ES-I3 (cell line): ENCODE data around the gene HS3ST5.

ENCODE experiments used
- H3K36me3 ChIP-seq: 2 replicates; pipeline ENCODE4 v1.6.1; 2013; ENCODE audit warnings: mild to moderate bottlenecking, low read length, control low read depth, moderate library complexity; ENCODE audit not compliant: insufficient read depth
- H3K4me1 ChIP-seq: 2 replicates; pipeline ENCODE4 v1.6.1; 2013; ENCODE audit warnings: mild to moderate bottlenecking, control low read depth, low read length; ENCODE audit not compliant: insufficient read depth
- H3K9ac ChIP-seq: 2 replicates; pipeline ENCODE4 v1.6.1; 2013; ENCODE audit warnings: low read depth, mild to moderate bottlenecking, low read length, moderate library complexity
- H3K9me3 ChIP-seq: 2 replicates; pipeline ENCODE4 v1.6.1; 2013; ENCODE audit warnings: mild to moderate bottlenecking, low read length, moderate library complexity; ENCODE audit not compliant: control insufficient read depth, insufficient read depth

HS3ST5 gene

GRCh38 chr6:114075777-114076176 is 267.0 kb downstream of the HS3ST5 start:
- Histone ChIP-seq H3K36me3 (no peaks in the 10 kb centered on the region), H3K9ac (no peak overlapping the region), H3K4me1 (peaks cover 4% of the 10 kb centered on the region; the same call in 1 of the 2 replicates), H3K9me3 (no peaks in the 10 kb centered on the region)

- peaks cover 4% of the 10 kb centered on the region; the same call in 1 of the 2 replicates for H3K4me1 ChIP-seq
- no peaks in the 10 kb centered on the region for H3K9me3 ChIP-seq
- no peak overlapping the region for H3K9ac ChIP-seq
- no peaks in the 10 kb centered on the region for H3K36me3 ChIP-seq
These were observed 267.5 kb downstream of the HS3ST5 start for GRCh38 chr6:114075300-114075699.

- H3K36me3 ChIP-seq, result no peaks in the 10 kb centered on the region
- H3K4me1 ChIP-seq, result no peaks in the 10 kb centered on the region
- H3K9me3 ChIP-seq, result no peaks in the 10 kb centered on the region
- H3K9ac ChIP-seq, result no peak overlapping the region
These were observed 274.1 kb downstream of the HS3ST5 start for GRCh38 chr6:114068771-114069170.

- no peak overlapping the region for H3K9ac ChIP-seq
- H3K9me3 ChIP-seq, result no peaks in the 10 kb centered on the region
- H3K4me1 ChIP-seq, result no peaks in the 10 kb centered on the region
- H3K36me3 ChIP-seq, result no peaks in the 10 kb centered on the region
These were observed 274.7 kb downstream of the HS3ST5 start for GRCh38 chr6:114068116-114068515.

GRCh38 chr6:114064862-114065261 is 278.0 kb downstream of the HS3ST5 start:
- Histone ChIP-seq H3K9me3 (no peaks in the 10 kb centered on the region), H3K9ac (no peak overlapping the region), H3K4me1 (no peaks in the 10 kb centered on the region; the same call in 1 of the 2 replicates), H3K36me3 (no peaks in the 10 kb centered on the region)

GRCh38 chr6:114063956-114064355 is 278.9 kb downstream of the HS3ST5 start:
- no peak overlapping the region for H3K9ac ChIP-seq
- H3K36me3 ChIP-seq, result no peaks in the 10 kb centered on the region
- no peaks in the 10 kb centered on the region; the same call in 1 of the 2 replicates for H3K4me1 ChIP-seq
- H3K9me3 ChIP-seq, result no peaks in the 10 kb centered on the region

GRCh38 chr6:114062199-114062598 is 280.6 kb downstream of the HS3ST5 start:
- H3K9me3 ChIP-seq, result no peaks in the 10 kb centered on the region
- no peaks in the 10 kb centered on the region for H3K36me3 ChIP-seq
- H3K9ac ChIP-seq, result no peak overlapping the region
- no peaks in the 10 kb centered on the region; the same call in 1 of the 2 replicates for H3K4me1 ChIP-seq

GRCh38 chr6:114061741-114062140 is 281.1 kb downstream of the HS3ST5 start:
- Histone ChIP-seq H3K9me3 (no peaks in the 10 kb centered on the region), H3K4me1 (no peaks in the 10 kb centered on the region; the same call in 1 of the 2 replicates), H3K9ac (no peak overlapping the region), H3K36me3 (no peaks in the 10 kb centered on the region)

- H3K9ac ChIP-seq, result no peak overlapping the region
These were observed 281.7 kb downstream of the HS3ST5 start for GRCh38 chr6:114061116-114061515.

GRCh38 chr6:114058435-114058834 is 284.4 kb downstream of the HS3ST5 start:
- no peaks in the 10 kb centered on the region for H3K9me3 ChIP-seq
- H3K36me3 ChIP-seq, result no peaks in the 10 kb centered on the region
- H3K4me1 ChIP-seq, result no peaks in the 10 kb centered on the region; the same call in 1 of the 2 replicates
- H3K9ac ChIP-seq, result no peak overlapping the region

More at GRCh38 chr6:114061116-114061515, 281.7 kb downstream of the HS3ST5 start:
- Histone ChIP-seq H3K9me3 (no peaks in the 10 kb centered on the region), H3K4me1 (no peaks in the 10 kb centered on the region; the same call in 1 of the 2 replicates), H3K36me3 (no peaks in the 10 kb centered on the region)

- peaks cover 2% of the 10 kb centered on the region; the same call in 1 of the 2 replicates for H3K9me3 ChIP-seq
- H3K9ac ChIP-seq, result no peak overlapping the region
- no peaks in the 10 kb centered on the region for H3K36me3 ChIP-seq
- H3K4me1 ChIP-seq, result no peaks in the 10 kb centered on the region
These were observed 287.1 kb downstream of the HS3ST5 start for GRCh38 chr6:114055763-114056162.

- Histone ChIP-seq H3K9ac (no peak overlapping the region), H3K4me1 (no peaks in the 10 kb centered on the region), H3K9me3 (peaks cover 2% of the 10 kb centered on the region; the same call in 1 of the 2 replicates), H3K36me3 (no peaks in the 10 kb centered on the region)
These were observed 287.5 kb downstream of the HS3ST5 start for GRCh38 chr6:114055349-114055748.

GRCh38 chr6:114053791-114054190 is 289.0 kb downstream of the HS3ST5 start:
- peaks cover 2% of the 10 kb centered on the region; the same call in 1 of the 2 replicates for H3K9me3 ChIP-seq
- H3K4me1 ChIP-seq, result no peaks in the 10 kb centered on the region
- H3K36me3 ChIP-seq, result no peaks in the 10 kb centered on the region
- H3K9ac ChIP-seq, result no peak overlapping the region

- Histone ChIP-seq H3K9me3 (peaks cover 2% of the 10 kb centered on the region; the same call in 1 of the 2 replicates), H3K36me3 (no peaks in the 10 kb centered on the region), H3K4me1 (no peaks in the 10 kb centered on the region), H3K9ac (no peak overlapping the region)
These were observed 290.7 kb downstream of the HS3ST5 start for GRCh38 chr6:114052141-114052540.

- no peak overlapping the region for H3K9ac ChIP-seq
- H3K9me3 ChIP-seq, result peaks cover 2% of the 10 kb centered on the region; the same call in 1 of the 2 replicates
- H3K36me3 ChIP-seq, result no peaks in the 10 kb centered on the region
- no peaks in the 10 kb centered on the region for H3K4me1 ChIP-seq
These were observed 291.8 kb downstream of the HS3ST5 start for GRCh38 chr6:114051031-114051430.
